HepG2 (cell line): ENCODE results near the gene MAP3K4. TPM values are rescaled to one million over a fixed set of nuclear protein-coding genes. Genes with fewer than 3 reads are reported as not detected.

Experiments used
- ATAC-seq: fragments of 200-7000 bp; cut with Tn5 transposase; 3 replicates; pipeline ENCODE4 v1.9.1; 2020; ENCODE audit warnings: mild to moderate bottlenecking, moderate library complexity
- BruUV-seq: library from RNA; stranded (reverse); fragments of 400-500 nt; replicated peaks from 2 replicates; lab custom pipeline; 2021; lab: Mats Ljungman, UMichigan
- CTCF ChIA-PET: fragments of 300-600 bp; formaldehyde crosslinking; extraction: SDS; loops from one replicate; lab custom pipeline; 2021; ENCODE audit warnings: low total read pairs, inconsistent platforms, low intra/inter-chr PET ratio; lab: Yijun Ruan, JAX
- POLR2A ChIA-PET: fragments of 350-600 bp; sonication (Branson Sonifier 250); formaldehyde crosslinking; loops from one replicate; lab custom pipeline; 2020; ENCODE audit warnings: antibody characterized with exemption, inconsistent platforms; lab: Yijun Ruan, JAX
- DNase-seq: peaks from one replicate; pipeline ENCODE4 v3.0.0-alpha.2; 2015; ENCODE audit warnings: low spot score
- FAIRE-seq: peaks from 3 replicates; lab custom pipeline; 2011; peaks lifted over from hg19 to GRCh38; lab: Jason Lieb, UNC
- H2AFZ ChIP-seq: one replicate; pipeline ENCODE4 v1.6.1; 2011; ENCODE audit warnings: low read length, inconsistent platforms
- H3K27ac ChIP-seq: fragments of 300-600 bp; 3 replicates; pipeline ENCODE4 v1.8.0; 2011; ENCODE audit warnings: mixed run types, mild to moderate bottlenecking, mixed read lengths, low read length, inconsistent platforms; ENCODE audit not compliant: insufficient read depth; ENCODE audit errors: extremely low read length
- H3K27me3 ChIP-seq, 2 experiments: fragments of 200-600 bp in 1 of 2; 2 replicates in 1 of 2; 3 replicates in 1 of 2; pipeline versions ENCODE4 v1.6.0 to v1.8.0; 2011; ENCODE audit warnings: low read length in 2 of 2, mild to moderate bottlenecking in 2 of 2, moderate library complexity in 2 of 2, inconsistent platforms in 1 of 2; ENCODE audit not compliant: insufficient read depth in 2 of 2, control insufficient read depth in 1 of 2
- H3K36me3 ChIP-seq, 2 experiments: fragments of 200-600 bp in 1 of 2; replicated peaks in 1 of 2; 2 replicates in 1 of 2; 3 replicates in 1 of 2; pipeline versions ENCODE4 v1.5.1 to v1.8.0; 2011; ENCODE audit warnings: low read length in 2 of 2, inconsistent platforms in 1 of 2; ENCODE audit not compliant: insufficient read depth in 2 of 2, control insufficient read depth in 1 of 2
- H3K4me1 ChIP-seq: 2 replicates; pipeline ENCODE4 v1.5.1; 2012; ENCODE audit warnings: low read length, inconsistent platforms; ENCODE audit not compliant: insufficient read depth
- H3K4me2 ChIP-seq: 2 replicates; pipeline ENCODE4 v1.6.0; 2011; ENCODE audit warnings: low read depth, low read length, inconsistent platforms
- H3K4me3 ChIP-seq, 3 experiments: fragments of 200-600 bp in 1 of 3; sonication (generic), shearing (Covaris generic) in 1 of 3; replicated peaks in 1 of 3; 2 replicates each; pipeline ENCODE4 v1.5.1; 2011 to 2016; ENCODE audit warnings: low read length in 3 of 3, inconsistent platforms in 2 of 3, low read depth in 2 of 3, mild to moderate bottlenecking in 2 of 3, control low read depth in 1 of 3, mixed read lengths in 1 of 3; ENCODE audit not compliant: insufficient read depth in 1 of 3
- H3K79me2 ChIP-seq: one replicate; pipeline ENCODE4 v1.6.1; 2011; ENCODE audit warnings: low read length, inconsistent platforms; ENCODE audit not compliant: insufficient read depth
- H3K9ac ChIP-seq: 2 replicates; pipeline ENCODE4 v1.6.0; 2011; ENCODE audit warnings: mild to moderate bottlenecking, low read depth, low read length, inconsistent platforms; ENCODE audit not compliant: insufficient read depth
- H3K9me3 ChIP-seq: 2 replicates; pipeline ENCODE4 v1.5.1; 2012; ENCODE audit warnings: mild to moderate bottlenecking, low read length
- H4K20me1 ChIP-seq: 2 replicates; pipeline ENCODE4 v1.6.0; 2011; ENCODE audit warnings: inconsistent platforms, mild to moderate bottlenecking, low read length, moderate library complexity; ENCODE audit not compliant: insufficient read depth
- CCDC6 ChIP-seq: sonication (generic); formaldehyde crosslinking; IDR thresholded peaks from 2 replicates; pipeline ENCODE4 v1.8.1; 2022; ENCODE audit warnings: mild to moderate bottlenecking, missing genetic modification reagents, moderate library complexity
- KDM4B ChIP-seq: sonication (generic); formaldehyde crosslinking; IDR thresholded peaks from 2 replicates; pipeline ENCODE4 v1.4.0; 2020; ENCODE audit warnings: missing genetic modification reagents
- KDM5B ChIP-seq: sonication (generic); formaldehyde crosslinking; IDR thresholded peaks from 2 replicates; pipeline ENCODE4 v1.4.0; 2020; ENCODE audit warnings: missing genetic modification reagents, mild to moderate bottlenecking, borderline replicate concordance
- MTA1 ChIP-seq: sonication (generic); formaldehyde crosslinking; IDR thresholded peaks from 2 replicates; pipeline ENCODE4 v1.4.0; 2020; ENCODE audit warnings: missing genetic modification reagents, mild to moderate bottlenecking, borderline replicate concordance
- NFKB2 ChIP-seq: sonication (generic); formaldehyde crosslinking; IDR thresholded peaks from 2 replicates; pipeline ENCODE4 v1.4.0; 2020; ENCODE audit warnings: missing genetic modification reagents, borderline replicate concordance
- POGZ ChIP-seq: sonication (generic); formaldehyde crosslinking; IDR thresholded peaks from 2 replicates; pipeline ENCODE4 v1.4.0; 2020; ENCODE audit warnings: mild to moderate bottlenecking, missing genetic modification reagents
- SP140L ChIP-seq: sonication (generic); formaldehyde crosslinking; IDR thresholded peaks from 2 replicates; pipeline ENCODE4 v1.4.0; 2020; ENCODE audit warnings: missing genetic modification reagents, borderline replicate concordance
- SP4 ChIP-seq: sonication (generic); formaldehyde crosslinking; IDR thresholded peaks from 2 replicates; pipeline ENCODE4 v1.8.1; 2023; ENCODE audit warnings: mild to moderate bottlenecking, missing genetic modification reagents
- ZNF263 ChIP-seq: sonication (generic); formaldehyde crosslinking; IDR thresholded peaks from 2 replicates; pipeline ENCODE4 v1.4.0; 2020; ENCODE audit warnings: missing genetic modification reagents
- ZNF576 ChIP-seq: sonication (generic); formaldehyde crosslinking; IDR thresholded peaks from 2 replicates; pipeline ENCODE4 v1.4.0; 2020; ENCODE audit warnings: mild to moderate bottlenecking, missing genetic modification reagents
- ZNF639 ChIP-seq: conservative IDR thresholded peaks from 2 replicates; pipeline ENCODE4 v1.6.1; 2018; ENCODE audit warnings: missing genetic modification reagents
- ZNF646 ChIP-seq: sonication (generic); formaldehyde crosslinking; IDR thresholded peaks from 2 replicates; pipeline ENCODE4 v1.9.0; 2021; ENCODE audit warnings: mild to moderate bottlenecking, missing genetic modification reagents
- ZNF670 ChIP-seq: sonication (generic); formaldehyde crosslinking; IDR thresholded peaks from 2 replicates; pipeline ENCODE4 v1.8.0; 2022; ENCODE audit warnings: mild to moderate bottlenecking, missing genetic modification reagents, borderline replicate concordance
- ZNF761 ChIP-seq: sonication (generic); formaldehyde crosslinking; conservative IDR thresholded peaks from 2 replicates; pipeline ENCODE4 v1.4.0; 2020; ENCODE audit warnings: mild to moderate bottlenecking, missing genetic modification reagents
- ZSCAN30 ChIP-seq: sonication (generic); formaldehyde crosslinking; IDR thresholded peaks from 2 replicates; pipeline ENCODE4 v1.5.0; 2020; ENCODE audit warnings: mild to moderate bottlenecking, missing genetic modification reagents
- WGBS: methylation state at CpG from one replicate; pipeline ENCODE4 v1.1.6; 2017; ENCODE audit warnings: low lambda C conversion rate; 5-methylcytosine and 5-hydroxymethylcytosine counted together
- in situ Hi-C: cut with HindIII; loops from 2 replicates; pipeline ENCODE4 v1.10.0; 2017; ENCODE audit warnings: low pct_unique_long_range_greater_than_20kb; ENCODE audit not compliant: extremely low pct_ligation_motif_present
- intact Hi-C: fragments of 100-400 bp; cut with micrococcal nuclease; formaldehyde crosslinking; loops from one replicate; pipeline ENCODE4 v1.10.0; 2022; ENCODE audit not compliant: unreplicated experiment
- polyA plus RNA-seq, 8 experiments: library from polyadenylated mRNA; depleted of rRNA in 3 of 8; stranded (reverse) in 7 of 8; unstranded in 1 of 8; fragments of >200 nt; fragmentation: Illumina TruSeq in 4 of 8; extraction: Trizol in 4 of 8; gene quantifications; 2 replicates each; pipeline versions ENCODE4 v1.2.1 to v1.2.3, GENCODE V29; 2011 to 2016; ENCODE audit warnings: low read depth in 4 of 8, missing spikeins in 1 of 8, mixed read lengths in 1 of 8; ENCODE audit not compliant: insufficient read depth in 1 of 8
- total RNA-seq, 5 experiments: library from RNA; depleted of rRNA; stranded (reverse); fragments of >200 nt; fragmentation: Illumina TruSeq; extraction: Trizol; gene quantifications; 2 replicates each; pipeline ENCODE4 v1.2.3, GENCODE V29; 2016; ENCODE audit warnings: low read depth in 1 of 5
- TF ChIP-seq, protein P1 (sequence below): sonication (generic); formaldehyde crosslinking; IDR thresholded peaks from 2 replicates; pipeline ENCODE4 v1.5.0; 2020; ENCODE audit warnings: missing genetic modification reagents
- TF ChIP-seq, protein P2 (sequence below): sonication (generic); formaldehyde crosslinking; IDR thresholded peaks from 2 replicates; pipeline ENCODE4 v1.4.0; 2020; ENCODE audit warnings: missing genetic modification reagents

MAP3K4 gene
- total and polyA plus RNA-seq, 2 of the 13 experiments (the other 11 are each of a cell fraction or from before 2014, with no cell fraction given), result 12.9 to 33.6 TPM

DNA sequence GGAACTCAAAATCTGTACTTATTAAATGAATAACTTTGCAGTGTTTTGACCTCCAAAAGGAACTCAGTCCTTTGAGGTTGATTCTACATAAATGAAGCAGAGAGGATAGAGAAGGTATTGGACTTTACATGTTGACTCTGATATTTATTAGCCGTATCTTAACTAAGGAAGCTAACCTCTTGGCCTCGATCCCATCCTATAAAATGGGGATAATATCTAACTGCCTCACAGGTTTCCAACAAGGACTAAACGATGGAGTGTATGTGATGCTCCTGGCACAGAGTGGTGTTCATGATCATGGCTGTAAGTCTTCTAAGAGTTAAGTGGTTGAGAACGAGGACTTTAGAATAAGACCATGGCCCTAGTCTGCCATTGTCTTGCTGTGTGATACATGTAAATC is 24.2 kb upstream of the MAP3K4 start:
- 25% methylated on average over 4 of the region's 4 CpGs for WGBS
- no peak overlapping the region for H3K4me2 ChIP-seq
- no TSS peak for BruUV-seq
- H3K9ac ChIP-seq, result no peak overlapping the region
- no peak overlapping the region for H3K4me3 ChIP-seq
- no peaks in the 10 kb centered on the region for H4K20me1 ChIP-seq
- no peak overlapping the region for H3K27ac ChIP-seq
- ATAC-seq (no peak), FAIRE-seq (no peak), DNase-seq (no peak)
- no peak overlapping the region for H2AFZ ChIP-seq
- ChIA-PET POLR2A (no interaction called here), CTCF (no interaction called here)
- H3K79me2 ChIP-seq, result no peaks in the 10 kb centered on the region
- no peaks in the 10 kb centered on the region for H3K27me3 ChIP-seq
- intact Hi-C loops (no loop called here), in situ Hi-C loops (no loop called here)
- no peaks in the 10 kb centered on the region for H3K9me3 ChIP-seq
- H3K4me1 ChIP-seq, result no peaks in the 10 kb centered on the region
- no peaks in the 10 kb centered on the region for H3K36me3 ChIP-seq
- TF ChIP-seq KDM4B (CRISPR knock-in tag) (no peak), ZNF639 (CRISPR knock-in tag) (no peak), ZNF576 (CRISPR knock-in tag) (no peak), ZNF646 (CRISPR knock-in tag) (no peak), POGZ (CRISPR knock-in tag) (no peak), KDM5B (CRISPR knock-in tag) (no peak), SP140L (CRISPR knock-in tag) (no peak), ZNF761 (CRISPR knock-in tag) (no peak), MTA1 (CRISPR knock-in tag) (no peak), CCDC6 (CRISPR knock-in tag) (no peak), NFKB2 (no peak), ZSCAN30 (CRISPR knock-in tag) (no peak), SP4 (CRISPR knock-in tag) (no peak), ZNF263 (CRISPR knock-in tag) (no peak), ZNF670 (no peak)
- TF ChIP-seq, protein P1, sequence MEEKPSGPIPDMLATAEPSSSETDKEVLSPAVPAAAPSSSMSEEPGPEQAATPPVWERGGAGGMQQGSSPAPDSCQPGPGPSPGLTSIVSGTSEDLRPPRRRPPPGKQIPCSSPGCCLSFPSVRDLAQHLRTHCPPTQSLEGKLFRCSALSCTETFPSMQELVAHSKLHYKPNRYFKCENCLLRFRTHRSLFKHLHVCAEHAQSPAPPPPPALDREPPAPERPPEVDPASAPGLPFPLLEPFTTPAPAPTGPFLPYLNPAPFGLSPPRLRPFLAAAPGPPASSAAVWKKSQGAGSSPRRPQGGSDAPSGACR (CRISPR knock-in tag), result no peak
- TF ChIP-seq, protein P2, sequence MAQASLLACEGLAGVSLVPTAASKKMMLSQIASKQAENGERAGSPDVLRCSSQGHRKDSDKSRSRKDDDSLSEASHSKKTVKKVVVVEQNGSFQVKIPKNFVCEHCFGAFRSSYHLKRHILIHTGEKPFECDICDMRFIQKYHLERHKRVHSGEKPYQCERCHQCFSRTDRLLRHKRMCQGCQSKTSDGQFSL (CRISPR knock-in tag), result no peak
